Measurements from ENCODE around the gene MAPK8.

Gene MAPK8

GRCh38 chr10:48444861-48445841, 138.7 kb downstream of the MAPK8 start:
- no peak for DNase-seq (ENCODE audit: extremely low read depth in 1 of 2, low read depth in 1 of 2)

GRCh38 chr10:48445932-48446331, 139.5 kb downstream of the MAPK8 start:
- DNase-seq (ENCODE audit: extremely low read depth in 1 of 2, low read depth in 1 of 2), result no peak

- no peak for DNase-seq (ENCODE audit: extremely low read depth in 1 of 2, low read depth in 1 of 2)
Observed at GRCh38 chr10:48446785-48447184, 140.3 kb downstream of the MAPK8 start.

GRCh38 chr10:48447356-48448215, 141.1 kb downstream of the MAPK8 start:
- no peak for DNase-seq (ENCODE audit: extremely low read depth in 1 of 2, low read depth in 1 of 2)

- no peak for DNase-seq (ENCODE audit: extremely low read depth in 1 of 2, low read depth in 1 of 2)
Observed at GRCh38 chr10:48448796-48449195, 142.3 kb downstream of the MAPK8 start.

- no peak for DNase-seq (ENCODE audit: extremely low read depth in 1 of 2, low read depth in 1 of 2)
Observed at GRCh38 chr10:48449501-48450232, 143.2 kb downstream of the MAPK8 start.

- DNase-seq (ENCODE audit: extremely low read depth in 1 of 2, low read depth in 1 of 2), result no peak
Observed at GRCh38 chr10:48450233-48450740, 143.8 kb downstream of the MAPK8 start.

GRCh38 chr10:48450741-48451466, 144.4 kb downstream of the MAPK8 start:
- DNase-seq (ENCODE audit: extremely low read depth in 1 of 2, low read depth in 1 of 2), result no peak

GRCh38 chr10:48451969-48452878, 145.7 kb downstream of the MAPK8 start:
- no peak for DNase-seq (ENCODE audit: extremely low read depth in 1 of 2, low read depth in 1 of 2)

- no peak for DNase-seq (ENCODE audit: extremely low read depth in 1 of 2, low read depth in 1 of 2)
Observed at GRCh38 chr10:48452879-48453412, 146.5 kb downstream of the MAPK8 start.

GRCh38 chr10:48453451-48454301, 147.2 kb downstream of the MAPK8 start:
- DNase-seq (ENCODE audit: extremely low read depth in 1 of 2, low read depth in 1 of 2), result no peak

GRCh38 chr10:48454302-48455054, 148.0 kb downstream of the MAPK8 start:
- no peak for DNase-seq (ENCODE audit: extremely low read depth in 1 of 2, low read depth in 1 of 2)

GRCh38 chr10:48455055-48455391, 148.5 kb downstream of the MAPK8 start:
- DNase-seq (ENCODE audit: extremely low read depth in 1 of 2, low read depth in 1 of 2), result no peak

- no peak for DNase-seq (ENCODE audit: extremely low read depth in 1 of 2, low read depth in 1 of 2)
Observed at GRCh38 chr10:48455392-48456151, 149.1 kb downstream of the MAPK8 start.

- DNase-seq (ENCODE audit: extremely low read depth in 1 of 2, low read depth in 1 of 2), result no peak
Observed at GRCh38 chr10:48456361-48456804, 149.9 kb downstream of the MAPK8 start.

All from activated CD8-positive, alpha-beta memory T cell treated with anti-CD3 and anti-CD28 coated beads for 1 hour (primary cell).